SHP77 (cell line): Measurements from ENCODE around the gene CADM1.

Experiments
- DNase-seq, 2 experiments: peaks; one replicate each; lab custom pipeline; 2025; lab: John Stamatoyannopoulos, UW

CADM1 gene

GRCh38 chr11:115515647-115516395 lies 11.6 kb upstream of the CADM1 start:
- DNase-seq, result no peak

GRCh38 chr11:115506954-115507675 lies 2.9 kb upstream of the CADM1 start:
- DNase-seq, result no peak

- no peak for DNase-seq
These were observed 960 bp upstream of the CADM1 start for GRCh38 chr11:115505175-115505574.

GRCh38 chr11:115503886-115504275 lies 334 bp downstream of the CADM1 start:
- DNase-seq, result no peak

- peak; percentile 62 to 79 for DNase-seq
These were observed 931 bp downstream of the CADM1 start for GRCh38 chr11:115503083-115503885.

- DNase-seq, result no peak
These were observed 1.6 kb downstream of the CADM1 start for GRCh38 chr11:115502636-115503082.

- peak; percentile 22 to 37 for DNase-seq
These were observed 2.2 kb downstream of the CADM1 start for GRCh38 chr11:115501893-115502589.

GRCh38 chr11:115501502-115501892 lies 2.7 kb downstream of the CADM1 start:
- no peak for DNase-seq

GRCh38 chr11:115500547-115501501 lies 3.4 kb downstream of the CADM1 start:
- peak in 1 of 2 experiments; percentile 22 for DNase-seq

GRCh38 chr11:115499891-115500290 lies 4.3 kb downstream of the CADM1 start:
- no peak for DNase-seq

GRCh38 chr11:115499241-115499799 lies 4.9 kb downstream of the CADM1 start:
- DNase-seq, result no peak

GRCh38 chr11:115498354-115498753 lies 5.9 kb downstream of the CADM1 start:
- peak; percentile 85 to 86 for DNase-seq

GRCh38 chr11:115497303-115497702 lies 6.9 kb downstream of the CADM1 start:
- DNase-seq, result peak in 1 of 2 experiments; percentile 17

GRCh38 chr11:115496892-115497291 lies 7.3 kb downstream of the CADM1 start:
- DNase-seq, result no peak

- no peak for DNase-seq
These were observed 10.3 kb downstream of the CADM1 start for GRCh38 chr11:115493905-115494304.

- DNase-seq, result no peak
These were observed 10.7 kb downstream of the CADM1 start for GRCh38 chr11:115493488-115493887.

- no peak for DNase-seq
These were observed 14.7 kb downstream of the CADM1 start for GRCh38 chr11:115489466-115489865.

GRCh38 chr11:115488945-115489344 lies 15.3 kb downstream of the CADM1 start:
- DNase-seq, result no peak

- no peak for DNase-seq
These were observed 22.7 kb downstream of the CADM1 start for GRCh38 chr11:115481528-115481927.

GRCh38 chr11:115480611-115481010 lies 23.6 kb downstream of the CADM1 start:
- no peak for DNase-seq
